Measurements from ENCODE around the gene TBC1D22A.

- TF ChIP-seq CTCF (optimal IDR thresholded peaks at IDR 0.05 in 1 of 3, IDR thresholded peaks at IDR 0.05 in 1 of 3, conservative IDR thresholded peaks at IDR 0.05 in 1 of 3; ENCODE audit: extremely low read depth in 1 of 3, insufficient read depth in 2 of 3, low read length in 3 of 3) (no peak), EZH2 (IDR thresholded peaks at IDR 0.05; ENCODE audit: low read length) (no peak)
Measured at GRCh38 chr22:47088480-47089158, 326.2 kb downstream of the TBC1D22A start.

Data from keratinocyte (primary cell).